Uterus (tissue), 2 donors: ENCODE results near the gene DPP9.

Source experiments
- POLR2A ChIP-seq, 2 donors: fragments of 450-650 bp; IDR thresholded peaks; one replicate each; pipeline ENCODE4 v1.6.1; 2016; ENCODE audit warnings: antibody characterized with exemption in 2 of 2, mild to moderate bottlenecking in 1 of 2, moderate library complexity in 1 of 2
- TF ChIP-seq, protein P1 (sequence below), 4 experiments: fragments of 200-600 bp in 2 of 4; fragments of 450-650 bp in 2 of 4; sonication (generic) in 2 of 4; IDR thresholded peaks; one replicate each; pipeline ENCODE4 v1.5.1; 2016 to 2019; ENCODE audit warnings: antibody characterized with exemption in 4 of 4, mild to moderate bottlenecking in 2 of 4, moderate library complexity in 1 of 4

DNA sequence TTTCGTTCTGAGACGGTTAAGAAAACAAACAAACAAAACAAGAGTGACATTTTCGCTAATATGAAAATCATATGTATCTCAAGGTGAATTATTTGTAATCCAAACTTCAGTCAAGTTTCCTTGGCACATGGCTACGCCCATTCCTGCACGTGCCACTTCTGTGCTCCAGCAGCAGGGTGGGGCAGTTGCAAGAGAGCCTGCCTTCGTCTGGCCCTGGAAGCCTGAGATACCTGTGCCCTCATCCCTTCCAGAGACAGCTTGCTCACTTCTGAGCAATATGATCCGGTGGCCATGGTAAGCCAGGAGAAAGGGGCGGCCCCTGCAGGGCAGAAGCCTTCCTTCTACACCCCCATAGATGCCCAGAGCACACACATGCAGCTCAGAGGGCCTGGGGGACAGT is 22.1 kb downstream of the DPP9 start:
- TF ChIP-seq, protein P1, sequence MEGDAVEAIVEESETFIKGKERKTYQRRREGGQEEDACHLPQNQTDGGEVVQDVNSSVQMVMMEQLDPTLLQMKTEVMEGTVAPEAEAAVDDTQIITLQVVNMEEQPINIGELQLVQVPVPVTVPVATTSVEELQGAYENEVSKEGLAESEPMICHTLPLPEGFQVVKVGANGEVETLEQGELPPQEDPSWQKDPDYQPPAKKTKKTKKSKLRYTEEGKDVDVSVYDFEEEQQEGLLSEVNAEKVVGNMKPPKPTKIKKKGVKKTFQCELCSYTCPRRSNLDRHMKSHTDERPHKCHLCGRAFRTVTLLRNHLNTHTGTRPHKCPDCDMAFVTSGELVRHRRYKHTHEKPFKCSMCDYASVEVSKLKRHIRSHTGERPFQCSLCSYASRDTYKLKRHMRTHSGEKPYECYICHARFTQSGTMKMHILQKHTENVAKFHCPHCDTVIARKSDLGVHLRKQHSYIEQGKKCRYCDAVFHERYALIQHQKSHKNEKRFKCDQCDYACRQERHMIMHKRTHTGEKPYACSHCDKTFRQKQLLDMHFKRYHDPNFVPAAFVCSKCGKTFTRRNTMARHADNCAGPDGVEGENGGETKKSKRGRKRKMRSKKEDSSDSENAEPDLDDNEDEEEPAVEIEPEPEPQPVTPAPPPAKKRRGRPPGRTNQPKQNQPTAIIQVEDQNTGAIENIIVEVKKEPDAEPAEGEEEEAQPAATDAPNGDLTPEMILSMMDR (IDR thresholded peaks at IDR 0.05): no peak
- no peak for TF ChIP-seq POLR2A (IDR thresholded peaks at IDR 0.05)
